H1 (cell line): ENCODE data around the gene CBR3. TPM values are rescaled to one million over a fixed set of nuclear protein-coding genes. Genes with fewer than 3 reads are reported as not detected.

Source experiments
- EZH2 ChIP-seq: fragments of 200-600 bp; sonication (generic); IDR thresholded peaks from 2 replicates; pipeline ENCODE4 v1.7.1; 2012; ENCODE audit warnings: low read depth, mild to moderate bottlenecking, moderate library complexity, low read length, inconsistent platforms; ENCODE audit not compliant: severe bottlenecking
- GABPA ChIP-seq: IDR thresholded peaks from 2 replicates; pipeline ENCODE4 v1.6.1; 2011; ENCODE audit warnings: mild to moderate bottlenecking, low read length, moderate library complexity, borderline replicate concordance; ENCODE audit not compliant: insufficient read depth
- RXRA ChIP-seq: IDR thresholded peaks from 2 replicates; pipeline ENCODE4 v1.6.1; 2011; ENCODE audit warnings: low read depth, mild to moderate bottlenecking, low read length, moderate library complexity; ENCODE audit not compliant: insufficient read depth
- SRF ChIP-seq: IDR thresholded peaks from 2 replicates; pipeline ENCODE4 v1.6.1; 2011; ENCODE audit warnings: mild to moderate bottlenecking, low read depth, low read length, moderate library complexity
- TCF12 ChIP-seq: IDR thresholded peaks from 2 replicates; pipeline ENCODE4 v1.6.1; 2011; ENCODE audit warnings: low read depth, mild to moderate bottlenecking, low read length
- polyA plus RNA-seq, 7 experiments: library from polyadenylated mRNA; depleted of rRNA in 3 of 7; stranded (reverse) in 5 of 7; unstranded in 2 of 7; fragments of >200 nt in 5 of 7; fragments of 200-250 nt in 2 of 7; gene quantifications; 1 replicate in 5 of 7; 2 replicates in 1 of 7; 4 replicates in 1 of 7; pipeline versions ENCODE4 v1.2.1 to v1.2.3, GENCODE V29; 2011 to 2013; ENCODE audit warnings: missing spikeins in 2 of 7, mixed read lengths in 2 of 7
- total RNA-seq: library from RNA; stranded (reverse); fragmentation: NEBNext Ultra II Directional; extraction: Animal tissue kit (Norgen Biotek cat#: 25700); gene quantifications from 2 replicates; pipeline ENCODE4 v1.2.1, GENCODE V29; 2021
- TF ChIP-seq, protein P1 (sequence below): IDR thresholded peaks from 2 replicates; pipeline ENCODE4 v1.6.1; 2011; ENCODE audit warnings: low read depth, mild to moderate bottlenecking, low read length; ENCODE audit not compliant: insufficient read depth

The CBR3 gene
- total and polyA plus RNA-seq, 2 of the 8 experiments (the other 6 are each of a cell fraction or from before 2014, with no cell fraction given), result 1.2 to 4.3 TPM

DNA sequence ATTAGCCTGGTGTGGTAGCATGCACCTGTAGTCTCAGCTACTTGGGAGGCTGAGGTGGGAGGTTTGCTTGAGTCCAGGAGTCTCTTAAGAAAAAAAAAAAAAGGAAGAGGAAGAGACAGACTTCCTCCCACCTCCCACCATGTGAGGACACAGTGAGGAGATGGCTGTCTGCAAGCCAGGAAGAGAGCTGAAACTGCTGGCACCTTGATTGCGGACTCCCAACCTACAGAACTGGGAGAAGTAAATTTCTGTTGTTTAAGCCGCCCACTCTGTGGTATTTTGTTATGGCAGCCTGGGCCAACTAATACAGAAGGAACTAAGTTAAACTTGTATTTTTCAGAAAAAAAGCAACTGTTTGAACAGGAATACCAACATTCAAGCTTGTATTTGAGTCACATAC lies 43.5 kb downstream of the CBR3 start (continued):
- TF ChIP-seq SRF (no peak), TCF12 (no peak), EZH2 (no peak), RXRA (no peak), GABPA (no peak)
- TF ChIP-seq, protein P1, sequence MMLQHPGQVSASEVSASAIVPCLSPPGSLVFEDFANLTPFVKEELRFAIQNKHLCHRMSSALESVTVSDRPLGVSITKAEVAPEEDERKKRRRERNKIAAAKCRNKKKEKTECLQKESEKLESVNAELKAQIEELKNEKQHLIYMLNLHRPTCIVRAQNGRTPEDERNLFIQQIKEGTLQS, result no peak
